ENCODE measurements around the gene IFT74.

IFT74 gene

DNA sequence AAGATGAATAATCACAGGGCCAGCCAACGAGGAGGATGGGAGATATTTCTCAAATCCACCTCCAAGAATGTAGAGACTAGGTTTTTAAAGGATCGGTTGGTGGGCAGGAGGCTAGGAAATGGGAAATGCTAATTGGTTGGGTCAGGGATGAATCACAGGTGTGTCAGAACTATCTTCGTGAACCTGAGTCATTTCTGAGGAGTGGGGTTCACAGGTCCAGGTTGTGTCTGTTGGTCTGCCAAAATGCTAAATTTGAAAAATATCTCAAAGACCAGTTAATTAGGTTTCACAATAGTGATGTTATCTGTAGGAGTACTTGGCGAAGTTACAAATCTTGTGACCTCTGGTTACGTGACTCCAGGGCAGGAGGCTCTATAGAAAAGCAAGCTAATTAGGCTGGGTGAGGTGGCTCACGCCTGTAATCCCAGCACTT is 6.6 kb upstream of the IFT74 start:
- DNase-seq (ENCODE audit: low spot score) = no peak
- TF ChIP-seq, protein P1, sequence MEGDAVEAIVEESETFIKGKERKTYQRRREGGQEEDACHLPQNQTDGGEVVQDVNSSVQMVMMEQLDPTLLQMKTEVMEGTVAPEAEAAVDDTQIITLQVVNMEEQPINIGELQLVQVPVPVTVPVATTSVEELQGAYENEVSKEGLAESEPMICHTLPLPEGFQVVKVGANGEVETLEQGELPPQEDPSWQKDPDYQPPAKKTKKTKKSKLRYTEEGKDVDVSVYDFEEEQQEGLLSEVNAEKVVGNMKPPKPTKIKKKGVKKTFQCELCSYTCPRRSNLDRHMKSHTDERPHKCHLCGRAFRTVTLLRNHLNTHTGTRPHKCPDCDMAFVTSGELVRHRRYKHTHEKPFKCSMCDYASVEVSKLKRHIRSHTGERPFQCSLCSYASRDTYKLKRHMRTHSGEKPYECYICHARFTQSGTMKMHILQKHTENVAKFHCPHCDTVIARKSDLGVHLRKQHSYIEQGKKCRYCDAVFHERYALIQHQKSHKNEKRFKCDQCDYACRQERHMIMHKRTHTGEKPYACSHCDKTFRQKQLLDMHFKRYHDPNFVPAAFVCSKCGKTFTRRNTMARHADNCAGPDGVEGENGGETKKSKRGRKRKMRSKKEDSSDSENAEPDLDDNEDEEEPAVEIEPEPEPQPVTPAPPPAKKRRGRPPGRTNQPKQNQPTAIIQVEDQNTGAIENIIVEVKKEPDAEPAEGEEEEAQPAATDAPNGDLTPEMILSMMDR (IDR thresholded peaks at IDR 0.05; ENCODE audit: extremely low read depth, missing control alignments) = no peak

DNA sequence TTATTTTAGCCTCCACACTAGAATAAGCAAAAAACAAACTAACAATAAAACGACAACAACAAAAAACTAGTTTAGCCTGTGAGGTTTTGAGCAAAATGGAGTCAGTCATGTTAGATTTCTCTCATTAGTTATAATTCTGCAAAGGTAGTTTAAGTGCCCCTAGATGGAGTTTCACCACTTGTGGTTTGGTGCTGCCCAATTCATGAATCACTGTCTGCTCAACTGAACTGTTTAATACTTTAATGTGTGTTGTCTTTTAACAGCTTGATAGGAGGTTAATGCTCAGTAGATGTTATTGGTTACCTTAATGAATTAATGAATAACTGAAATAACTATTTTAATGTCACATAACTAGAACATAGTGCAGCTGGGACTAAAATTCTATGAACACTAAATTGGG is 5.7 kb upstream of the IFT74 start:
- TF ChIP-seq, protein P1 (IDR thresholded peaks at IDR 0.05; ENCODE audit: extremely low read depth, missing control alignments) = no peak
- DNase-seq (ENCODE audit: low spot score) = no peak

DNA sequence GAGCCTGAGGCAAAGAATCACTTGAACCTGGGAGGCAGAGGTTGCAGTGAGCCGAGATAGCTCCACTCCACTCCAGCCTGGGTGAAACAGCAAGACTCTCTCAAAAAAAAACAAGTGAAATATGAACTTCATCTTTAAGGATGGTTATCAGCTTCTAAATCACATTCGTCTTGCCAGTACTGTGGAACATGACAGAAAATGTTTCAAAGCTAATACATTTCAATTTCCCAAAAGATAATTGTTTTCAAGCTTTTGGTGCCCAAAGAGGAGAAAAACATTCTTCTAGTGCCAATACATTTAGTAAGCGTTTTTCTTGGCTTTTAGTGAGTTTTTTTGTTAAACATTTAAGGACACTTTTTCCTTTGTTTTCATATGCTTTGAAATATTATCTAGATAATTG is 4.4 kb upstream of the IFT74 start:
- no peak for DNase-seq (ENCODE audit: low spot score)
- TF ChIP-seq, protein P1 (IDR thresholded peaks at IDR 0.05; ENCODE audit: extremely low read depth, missing control alignments) = no peak

DNA sequence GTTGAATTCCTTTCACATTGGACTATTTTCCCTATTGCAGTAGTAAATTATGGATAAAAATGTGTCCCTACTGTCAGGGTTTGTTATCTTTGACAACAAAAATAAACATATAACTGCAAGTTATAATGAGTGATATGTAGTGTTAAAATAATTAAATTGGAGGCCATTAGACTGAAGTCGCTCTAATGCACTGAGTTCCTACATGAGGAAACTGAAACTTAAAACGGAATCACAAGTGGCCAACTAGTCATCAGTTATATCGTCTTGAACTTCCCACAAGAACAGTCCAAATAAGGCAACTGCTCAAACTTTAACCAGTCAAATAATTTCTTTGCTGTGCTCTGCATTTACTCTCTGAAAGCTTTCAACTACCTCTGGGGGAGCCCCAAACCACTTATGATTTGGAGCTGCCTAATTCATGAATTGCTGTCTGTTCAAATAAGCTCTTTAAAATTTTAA is 2.1 kb upstream of the IFT74 start:
- no peak for DNase-seq (ENCODE audit: low spot score)
- TF ChIP-seq, protein P1 (IDR thresholded peaks at IDR 0.05; ENCODE audit: extremely low read depth, missing control alignments) = no peak

DNA sequence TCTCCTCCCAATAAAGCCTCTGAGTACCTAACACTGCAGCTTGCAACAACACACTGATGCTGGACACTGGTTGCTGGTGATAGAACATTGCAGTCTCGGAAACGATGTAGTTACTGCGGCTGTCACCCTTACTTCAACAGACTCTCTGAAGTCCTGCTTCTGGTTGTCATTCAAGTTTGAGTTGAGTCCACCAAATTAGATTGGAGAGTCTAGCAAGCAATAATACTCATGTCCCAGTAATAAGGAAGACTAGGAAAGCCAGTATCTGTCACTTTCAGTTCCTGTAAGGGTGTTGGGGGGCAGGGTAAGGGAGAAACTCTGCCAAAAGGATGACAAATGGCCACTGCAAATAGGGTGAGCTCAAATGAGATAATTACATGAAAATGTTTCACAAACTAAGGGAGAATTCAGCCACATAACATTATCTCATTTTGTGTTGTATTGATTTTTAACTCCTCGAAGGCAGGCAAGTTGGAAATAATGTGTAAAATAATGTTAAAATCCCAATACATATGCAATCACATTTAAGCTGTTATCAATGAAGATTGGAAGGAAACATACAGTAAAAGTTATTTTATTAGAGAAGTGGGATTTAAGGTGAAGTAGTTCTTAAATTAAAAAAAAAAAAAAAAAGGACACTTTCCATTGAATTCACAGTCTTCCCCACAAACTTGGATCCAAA is 849 bp upstream of the IFT74 start:
- TF ChIP-seq, protein P1 (IDR thresholded peaks at IDR 0.05; ENCODE audit: extremely low read depth, missing control alignments) = no peak
- DNase-seq (ENCODE audit: low spot score) = no peak

DNA sequence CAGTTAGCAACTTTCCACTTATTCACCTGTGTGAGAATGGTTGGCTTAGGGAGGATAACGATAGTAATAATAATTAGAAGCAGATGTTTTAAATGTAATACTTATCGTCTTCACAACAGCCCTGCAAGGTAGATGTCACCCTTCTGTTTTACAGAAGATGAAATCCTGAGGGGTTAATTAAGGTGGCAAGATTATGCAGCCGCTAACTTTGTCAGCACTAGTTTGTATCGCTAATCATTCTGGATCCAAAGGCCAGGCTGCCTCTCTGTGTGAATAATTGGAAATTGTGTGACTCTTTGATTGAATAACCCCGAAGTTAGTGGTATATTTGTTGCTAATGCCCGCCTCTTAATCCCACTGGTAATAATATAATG is 635 bp downstream of the IFT74 start:
- TF ChIP-seq, protein P1 (IDR thresholded peaks at IDR 0.05; ENCODE audit: extremely low read depth, missing control alignments) = no peak

DNA sequence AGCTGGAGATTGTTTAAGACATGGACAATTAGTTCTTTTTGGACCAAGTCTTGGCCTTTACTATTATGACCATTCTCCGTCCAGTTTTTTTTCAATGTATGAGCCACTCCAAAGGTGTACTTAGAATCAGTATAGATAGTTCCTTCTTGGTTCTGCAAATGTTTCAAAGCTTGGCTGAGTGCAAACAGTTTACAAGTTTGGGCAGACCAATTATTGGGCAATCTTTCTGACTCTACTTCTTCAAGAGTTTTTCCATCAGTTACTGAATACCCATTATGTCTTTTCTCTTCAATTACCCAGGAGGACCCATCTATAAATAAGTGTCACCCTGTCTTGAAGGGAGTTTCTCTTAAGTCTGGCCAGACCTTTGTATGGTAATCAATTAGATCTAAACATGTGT is 15.5 kb downstream of the IFT74 start:
- DNase-seq (ENCODE audit: low spot score) = no peak
- TF ChIP-seq, protein P1 (IDR thresholded peaks at IDR 0.05; ENCODE audit: extremely low read depth, missing control alignments) = no peak

More for the DNA sequence above, 635 bp downstream of the IFT74 start:
- no peak for DNase-seq (ENCODE audit: low spot score)

Data from GM20000 (cell line).